Measurements from ENCODE around the gene SEC61A2. TPM values are rescaled to one million over a fixed set of nuclear protein-coding genes. Genes with fewer than 3 reads are reported as not detected.

SEC61A2 gene
- total and polyA plus RNA-seq, 8 donors = 0.58 to 17.4 (median 6.8) TPM

DNA sequence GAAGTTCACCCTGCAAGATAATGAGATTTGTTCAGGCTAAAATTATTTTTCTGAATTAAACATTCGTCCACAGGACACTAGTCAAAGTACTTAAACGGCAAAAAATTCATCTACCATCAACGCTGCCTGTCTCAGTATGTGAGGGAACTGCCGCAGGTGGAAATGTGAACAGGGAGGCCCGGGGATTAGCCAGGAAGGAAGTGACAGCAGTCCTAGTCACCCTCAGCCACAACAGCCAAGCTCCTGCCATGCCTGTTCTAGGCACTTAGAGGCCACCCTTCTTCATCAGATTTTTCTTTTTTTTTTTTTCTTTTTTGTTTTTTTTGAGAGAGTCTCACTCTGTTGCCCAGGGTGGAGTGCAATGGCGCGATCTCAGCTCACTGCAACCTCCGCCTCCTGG, 56.8 kb downstream of the SEC61A2 start:
- Histone ChIP-seq H3K36me3 (peaks cover 18 to 67% (median 59%) of the 10 kb centered on the region in 4 donors), H3K27me3 (no peaks in the 10 kb centered on the region), H3K9me3 (no peaks in the 10 kb centered on the region), H3K4me1 (peaks cover 0 to 5% (median under 1%) of the 10 kb centered on the region in 4 donors), H3K27ac (no peak overlapping the region), H3K4me3 (no peak overlapping the region)
- DNase-seq = no peak
- TF ChIP-seq CTCF (IDR thresholded peaks at IDR 0.05) (no peak), POLR2A (IDR thresholded peaks at IDR 0.05) (no peak), POLR2AphosphoS5 (IDR thresholded peaks at IDR 0.05) (no peak), EP300 (IDR thresholded peaks at IDR 0.05) (no peak)
- intact Hi-C loops (cut with DNase I; ENCODE audit: low total_unique reads) = no loop called here
- 76 to 88% (median 85%) methylated on average over 8 of the region's 8 CpGs for WGBS, 5 donors

GRCh38 chr10:12187321-12187905, 57.9 kb downstream of the SEC61A2 start:
- intact Hi-C loops (cut with DNase I; ENCODE audit: low total_unique reads) = no loop called here
- WGBS, 5 donors = 79 to 93% (median 91%) methylated on average over 5 of the region's 5 CpGs
- TF ChIP-seq EP300 (IDR thresholded peaks at IDR 0.05) (no peak), CTCF (IDR thresholded peaks at IDR 0.05) (no peak), POLR2AphosphoS5 (IDR thresholded peaks at IDR 0.05) (no peak), POLR2A (IDR thresholded peaks at IDR 0.05) (no peak)
- H3K36me3 ChIP-seq = peaks cover 18 to 58% (median 50%) of the 10 kb centered on the region in 4 donors
- H3K27me3 ChIP-seq = no peaks in the 10 kb centered on the region
- no peaks in the 10 kb centered on the region for H3K9me3 ChIP-seq
- no peak for DNase-seq
- H3K4me3 ChIP-seq = no peak overlapping the region
- no peak overlapping the region for H3K27ac ChIP-seq
- peaks cover 0 to 9% (median 2%) of the 10 kb centered on the region in 4 donors for H3K4me1 ChIP-seq

DNA sequence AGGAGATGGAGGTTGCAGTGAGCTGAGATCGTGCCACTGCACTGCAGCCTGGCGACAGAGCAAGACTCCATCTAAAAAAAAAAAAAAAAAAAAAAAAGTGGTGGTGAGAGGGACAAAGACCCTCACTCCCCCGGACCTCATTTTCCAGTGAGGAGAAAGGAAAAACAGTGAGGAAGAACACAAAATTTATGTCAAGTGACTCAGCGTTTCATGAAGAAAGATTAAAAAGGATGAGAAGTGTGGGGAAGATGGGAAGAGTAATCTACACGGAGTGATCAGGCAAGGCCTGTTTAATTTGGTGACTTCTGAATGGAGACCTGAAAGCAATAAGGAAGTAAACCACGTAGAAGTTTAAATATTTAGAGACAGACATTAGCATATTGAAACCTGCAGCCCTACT, 59.2 kb downstream of the SEC61A2 start:
- no peak overlapping the region for H3K4me3 ChIP-seq
- 82 to 89% (median 83%) methylated on average over 6 of the region's 6 CpGs for WGBS, 5 donors
- H3K36me3 ChIP-seq = peaks cover 18 to 46% (median 39%) of the 10 kb centered on the region in 4 donors
- H3K27ac ChIP-seq = no peak overlapping the region
- DNase-seq = no peak
- intact Hi-C loops (cut with DNase I; ENCODE audit: low total_unique reads) = no loop called here
- no peaks in the 10 kb centered on the region for H3K9me3 ChIP-seq
- H3K4me1 ChIP-seq = peaks cover 1 to 21% (median 6%) of the 10 kb centered on the region in 4 donors
- H3K27me3 ChIP-seq = no peaks in the 10 kb centered on the region
- TF ChIP-seq POLR2A (IDR thresholded peaks at IDR 0.05) (no peak), EP300 (IDR thresholded peaks at IDR 0.05) (no peak), CTCF (IDR thresholded peaks at IDR 0.05) (no peak)

DNA sequence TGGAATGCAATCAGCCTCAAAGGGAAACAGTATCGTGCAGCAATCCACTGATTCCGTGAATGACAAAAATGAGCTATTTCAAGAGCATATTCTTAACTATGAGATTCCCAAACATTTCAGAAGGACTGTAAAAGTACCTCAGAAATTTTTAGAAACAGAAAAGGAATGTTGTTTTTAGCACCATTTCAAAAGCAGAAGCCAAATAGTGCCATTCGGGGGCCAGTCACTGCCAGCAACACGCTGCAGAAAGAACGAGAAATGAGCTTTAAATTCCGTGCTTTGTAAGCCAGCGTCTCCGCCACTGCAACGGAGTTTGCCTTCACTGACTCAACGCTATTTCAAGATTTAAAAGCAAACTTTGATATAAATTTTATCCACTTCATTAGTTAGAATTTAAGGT, 59.9 kb downstream of the SEC61A2 start:
- H3K9me3 ChIP-seq = no peaks in the 10 kb centered on the region
- H3K36me3 ChIP-seq = peaks cover 18 to 39% (median 31%) of the 10 kb centered on the region in 4 donors
- TF ChIP-seq POLR2AphosphoS5 (IDR thresholded peaks at IDR 0.05) = no peak
- TF ChIP-seq POLR2A (IDR thresholded peaks at IDR 0.05) = no peak
- TF ChIP-seq EP300 (IDR thresholded peaks at IDR 0.05) = no peak
- TF ChIP-seq CTCF (IDR thresholded peaks at IDR 0.05) = no peak
- H3K4me3 ChIP-seq = no peak overlapping the region
- no peak for DNase-seq
- H3K4me1 ChIP-seq = peaks cover 9 to 28% (median 14%) of the 10 kb centered on the region in 4 donors
- no peak overlapping the region for H3K27ac ChIP-seq
- 92 to 98% (median 96%) methylated on average over 10 of the region's 10 CpGs for WGBS, 5 donors
- intact Hi-C loops (cut with DNase I; ENCODE audit: low total_unique reads) = no loop called here
- H3K27me3 ChIP-seq = no peaks in the 10 kb centered on the region
